Sigmoid colon (tissue), 3 donors: ENCODE results near the gene CLEC3B.

Experiments used
- CTCF ChIP-seq, 4 experiments: fragments of 450-650 bp in 3 of 4; fragments of 200-600 bp in 1 of 4; IDR thresholded peaks; one replicate each; pipeline ENCODE4 v1.5.1; 2016 to 2019; ENCODE audit warnings: antibody characterized with exemption in 4 of 4, mild to moderate bottlenecking in 3 of 4, moderate library complexity in 2 of 4
- POLR2A ChIP-seq, 2 donors: fragments of 450-650 bp; IDR thresholded peaks; one replicate each; pipeline ENCODE4 v1.6.1; 2016; ENCODE audit warnings: antibody characterized with exemption in 2 of 2, mild to moderate bottlenecking in 2 of 2, moderate library complexity in 2 of 2

- TF ChIP-seq CTCF (IDR thresholded peaks at IDR 0.05) (no peak), POLR2A (IDR thresholded peaks at IDR 0.05) (no peak)
Observed at GRCh38 chr3:45066109-45066801, 40.2 kb downstream of the CLEC3B start.
